ENCODE measurements around the gene NDFIP1.

- TF ChIP-seq CTCF (IDR thresholded peaks at IDR 0.05) (no peak), POLR2A (IDR thresholded peaks at IDR 0.05) (no peak), POLR2AphosphoS5 (IDR thresholded peaks at IDR 0.05) (no peak)
Observed at GRCh38 chr5:142095035-142095434, 13.5 kb upstream of the NDFIP1 start.
